ENCODE data around the gene KLHDC4. TPM values are rescaled to one million over a fixed set of nuclear protein-coding genes. Genes with fewer than 3 reads are reported as not detected.

The KLHDC4 gene
- total and polyA plus RNA-seq, 12 donors, result 7.8 to 31.7 (median 13.5) TPM

- H3K27me3 ChIP-seq, result peaks cover 0 to 63% (median 22%) of the 10 kb centered on the region in 7 donors
- no peaks in the 10 kb centered on the region for H3K9me3 ChIP-seq
- DNase-seq (no peak), ATAC-seq (no peak)
- no peak overlapping the region for H3K27ac ChIP-seq
- no peaks in the 10 kb centered on the region for H3K36me3 ChIP-seq
- H3K4me3 ChIP-seq, result no peak overlapping the region
- intact Hi-C loops (cut with DNase I), result no loop called here
- peaks cover 0 to 10% (median 0%) of the 10 kb centered on the region in 9 donors for H3K4me1 ChIP-seq
- 86 to 88% methylated on average over 45 of the region's 45 CpGs for WGBS, 2 donors
- TF ChIP-seq CTCF (IDR thresholded peaks at IDR 0.05), result no peak
Observed at GRCh38 chr16:87688876-87689815, 76.6 kb downstream of the KLHDC4 start.

- DNase-seq (no peak), ATAC-seq (no peak)
- Histone ChIP-seq H3K36me3 (no peaks in the 10 kb centered on the region), H3K9me3 (no peaks in the 10 kb centered on the region), H3K4me3 (no peak overlapping the region), H3K27ac (no peak overlapping the region), H3K27me3 (peaks cover 0 to 72% (median 26%) of the 10 kb centered on the region in 7 donors), H3K4me1 (peaks cover 0 to 10% (median 0%) of the 10 kb centered on the region in 9 donors)
- no peak for TF ChIP-seq CTCF (IDR thresholded peaks at IDR 0.05)
- WGBS, 2 donors, result 86 to 88% methylated on average over 14 of the region's 14 CpGs
- intact Hi-C loops (cut with DNase I), result no loop called here
Observed at GRCh38 chr16:87687998-87688529, 77.7 kb downstream of the KLHDC4 start.

GRCh38 chr16:87687126-87687910 lies 78.5 kb downstream of the KLHDC4 start:
- peaks cover 0 to 10% (median under 1%) of the 10 kb centered on the region in 9 donors for H3K4me1 ChIP-seq
- no peak for ATAC-seq
- no peaks in the 10 kb centered on the region for H3K9me3 ChIP-seq
- no peak for TF ChIP-seq CTCF (IDR thresholded peaks at IDR 0.05)
- no peak for DNase-seq
- H3K4me3 ChIP-seq, result no peak overlapping the region
- H3K36me3 ChIP-seq, result no peaks in the 10 kb centered on the region
- H3K27me3 ChIP-seq, result peaks cover 0 to 80% (median 32%) of the 10 kb centered on the region in 7 donors
- intact Hi-C loops (cut with DNase I), result no loop called here
- H3K27ac ChIP-seq, result no peak overlapping the region
- WGBS, 2 donors, result 67 to 73% methylated on average over 31 of the region's 31 CpGs

GRCh38 chr16:87686697-87687096 lies 79.1 kb downstream of the KLHDC4 start:
- WGBS, 2 donors, result 74% methylated on average over 13 of the region's 13 CpGs
- no peak for TF ChIP-seq CTCF (IDR thresholded peaks at IDR 0.05)
- intact Hi-C loops (cut with DNase I), result no loop called here

More at GRCh38 chr16:87686697-87687096, 79.1 kb downstream of the KLHDC4 start:
- H3K9me3 ChIP-seq, result no peaks in the 10 kb centered on the region
- no peak for DNase-seq
- H3K4me1 ChIP-seq, result peaks cover 0 to 7% (median under 1%) of the 10 kb centered on the region in 9 donors
- no peak overlapping the region for H3K27ac ChIP-seq
- no peak overlapping the region for H3K4me3 ChIP-seq
- no peak for ATAC-seq
- peaks cover 0 to 86% (median 32%) of the 10 kb centered on the region in 7 donors for H3K27me3 ChIP-seq
- no peaks in the 10 kb centered on the region for H3K36me3 ChIP-seq

Measured in heart right ventricle (tissue), 16 donors.